Activated naive CD8-positive, alpha-beta T cell treated with anti-CD3 and anti-CD28 coated beads, Interleukin-2, amount 50 U/mL, for 24 hours (primary cell): ENCODE measurements around the gene FBXL16.

Source experiments
- ATAC-seq: fragments of 150-1000 bp; cut with Tn5 transposase; one replicate; pipeline ENCODE4 v1.10.0; 2021
- DNase-seq: peaks from one replicate; pipeline ENCODE4 v3.0.0; 2021
- H3K27ac Mint-ChIP-seq: one replicate; pipeline ENCODE4 v1.8.0; 2021; ENCODE audit warnings: mild to moderate bottlenecking, mixed read lengths
- H3K27me3 Mint-ChIP-seq: one replicate; pipeline ENCODE4 v1.8.0; 2021; ENCODE audit warnings: mixed read lengths
- H3K36me3 Mint-ChIP-seq: one replicate; pipeline ENCODE4 v1.8.0; 2021; ENCODE audit warnings: low read depth, mixed read lengths
- H3K4me1 Mint-ChIP-seq: one replicate; pipeline ENCODE4 v1.8.0; 2021; ENCODE audit warnings: mixed read lengths
- H3K4me3 Mint-ChIP-seq: one replicate; pipeline ENCODE4 v1.8.0; 2021; ENCODE audit warnings: mild to moderate bottlenecking, moderate library complexity, mixed read lengths
- H3K9me3 Mint-ChIP-seq: one replicate; pipeline ENCODE4 v1.8.0; 2021; ENCODE audit warnings: mixed read lengths

The FBXL16 gene

DNA sequence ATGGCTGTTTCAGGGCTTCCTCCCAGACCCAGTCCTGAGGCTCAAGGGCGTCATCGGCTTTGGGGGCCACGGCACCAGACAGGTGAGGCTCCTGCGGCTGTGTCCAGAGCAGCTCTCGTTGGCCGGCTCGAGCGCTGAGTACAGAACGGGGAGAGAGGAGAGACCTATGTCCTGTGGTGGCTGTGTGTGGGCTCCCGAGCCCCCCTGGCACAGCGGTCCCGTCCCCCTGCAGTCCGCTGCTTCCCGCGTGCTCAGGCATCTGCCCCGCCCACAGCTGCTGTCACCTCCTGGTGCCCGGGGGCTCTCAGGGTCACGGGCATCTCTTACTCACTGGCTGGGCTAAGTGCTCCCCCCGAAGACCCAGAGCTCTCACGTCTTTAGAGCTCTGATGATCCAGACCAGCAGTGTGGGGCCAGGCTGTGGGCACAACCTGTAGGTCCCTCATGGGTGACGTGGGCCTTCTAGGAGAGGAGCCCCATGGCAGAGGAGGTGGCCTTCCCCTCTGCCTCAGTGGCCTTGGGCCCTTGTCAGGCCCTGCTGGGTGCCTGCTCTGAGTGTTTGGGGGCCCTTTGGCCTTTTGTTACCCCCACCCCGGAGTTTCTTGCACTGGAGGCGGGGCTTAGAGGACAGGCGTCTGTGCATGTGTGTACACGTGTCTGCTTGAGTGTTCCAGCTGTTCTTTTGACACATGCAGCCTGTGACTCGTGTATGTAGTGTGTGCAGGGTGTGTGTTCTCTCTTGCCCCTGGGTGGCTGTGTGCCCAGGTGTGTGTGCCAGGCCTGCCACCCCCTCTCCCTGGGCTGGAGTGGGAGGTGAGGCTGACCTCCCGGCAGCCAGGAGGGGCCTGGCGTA is 52.9 kb downstream of the FBXL16 start:
- peaks cover 4% of the 10 kb centered on the region for H3K36me3 Mint-ChIP-seq
- ATAC-seq = no peak
- H3K27me3 Mint-ChIP-seq = no peaks in the 10 kb centered on the region
- no peak overlapping the region for H3K27ac Mint-ChIP-seq
- DNase-seq = no peak
- no peak overlapping the region for H3K4me3 Mint-ChIP-seq
- peaks cover 10% of the 10 kb centered on the region for H3K4me1 Mint-ChIP-seq
- no peaks in the 10 kb centered on the region for H3K9me3 Mint-ChIP-seq

DNA sequence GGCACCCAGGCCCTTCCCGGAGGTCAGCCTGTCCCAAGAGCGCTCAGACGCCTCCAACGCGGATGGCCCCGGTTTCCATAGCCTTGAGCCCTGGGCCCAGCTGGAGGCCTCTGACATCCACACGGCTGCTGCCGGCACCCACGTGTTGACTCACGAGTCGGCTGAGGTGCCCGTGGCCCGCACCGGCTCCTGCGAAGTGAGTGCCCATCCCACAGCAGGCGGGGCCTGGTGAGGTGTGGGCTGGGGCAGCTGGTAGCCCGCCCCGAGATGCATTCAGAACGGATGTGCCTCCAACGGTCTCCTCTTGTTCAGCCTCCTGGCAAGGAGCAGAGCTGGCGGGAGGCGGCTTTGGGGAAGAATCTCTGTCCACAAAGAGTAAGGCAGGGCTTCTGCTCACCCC is 53.8 kb downstream of the FBXL16 start:
- Mint-ChIP-seq H3K36me3 (peaks cover 4% of the 10 kb centered on the region), H3K27me3 (no peaks in the 10 kb centered on the region), H3K4me1 (peaks cover 10% of the 10 kb centered on the region), H3K9me3 (no peaks in the 10 kb centered on the region), H3K27ac (no peak overlapping the region), H3K4me3 (no peak overlapping the region)
- no peak for DNase-seq
- no peak for ATAC-seq

DNA sequence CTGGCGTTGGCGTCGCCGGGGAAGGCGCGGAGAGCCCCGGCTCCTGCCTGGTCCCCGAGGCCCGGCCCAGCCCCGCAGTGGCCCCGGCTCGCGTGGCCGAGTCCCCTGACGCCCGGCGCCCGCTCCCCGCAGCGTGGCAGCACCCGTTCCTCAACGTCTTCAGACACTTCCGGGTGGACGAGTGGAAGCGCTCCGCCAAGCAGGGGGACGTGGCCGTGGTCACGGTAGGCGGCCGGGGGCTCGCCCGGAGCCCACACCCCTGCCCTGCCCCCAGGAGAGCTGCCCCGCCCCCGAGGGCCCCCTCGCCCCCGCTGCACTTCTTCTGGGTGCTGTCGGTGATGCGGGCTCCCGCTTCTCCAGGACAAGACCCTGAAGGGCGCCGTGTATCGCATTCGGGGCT is 56.0 kb downstream of the FBXL16 start:
- peaks cover 5% of the 10 kb centered on the region for H3K36me3 Mint-ChIP-seq
- H3K9me3 Mint-ChIP-seq = no peaks in the 10 kb centered on the region
- H3K4me1 Mint-ChIP-seq = peaks cover 10% of the 10 kb centered on the region
- peak overlapping the region; percentile 65 for H3K27ac Mint-ChIP-seq
- no peaks in the 10 kb centered on the region for H3K27me3 Mint-ChIP-seq
- no peak for ATAC-seq
- DNase-seq = peak; percentile 35
- peak overlapping the region; percentile 79 for H3K4me3 Mint-ChIP-seq

DNA sequence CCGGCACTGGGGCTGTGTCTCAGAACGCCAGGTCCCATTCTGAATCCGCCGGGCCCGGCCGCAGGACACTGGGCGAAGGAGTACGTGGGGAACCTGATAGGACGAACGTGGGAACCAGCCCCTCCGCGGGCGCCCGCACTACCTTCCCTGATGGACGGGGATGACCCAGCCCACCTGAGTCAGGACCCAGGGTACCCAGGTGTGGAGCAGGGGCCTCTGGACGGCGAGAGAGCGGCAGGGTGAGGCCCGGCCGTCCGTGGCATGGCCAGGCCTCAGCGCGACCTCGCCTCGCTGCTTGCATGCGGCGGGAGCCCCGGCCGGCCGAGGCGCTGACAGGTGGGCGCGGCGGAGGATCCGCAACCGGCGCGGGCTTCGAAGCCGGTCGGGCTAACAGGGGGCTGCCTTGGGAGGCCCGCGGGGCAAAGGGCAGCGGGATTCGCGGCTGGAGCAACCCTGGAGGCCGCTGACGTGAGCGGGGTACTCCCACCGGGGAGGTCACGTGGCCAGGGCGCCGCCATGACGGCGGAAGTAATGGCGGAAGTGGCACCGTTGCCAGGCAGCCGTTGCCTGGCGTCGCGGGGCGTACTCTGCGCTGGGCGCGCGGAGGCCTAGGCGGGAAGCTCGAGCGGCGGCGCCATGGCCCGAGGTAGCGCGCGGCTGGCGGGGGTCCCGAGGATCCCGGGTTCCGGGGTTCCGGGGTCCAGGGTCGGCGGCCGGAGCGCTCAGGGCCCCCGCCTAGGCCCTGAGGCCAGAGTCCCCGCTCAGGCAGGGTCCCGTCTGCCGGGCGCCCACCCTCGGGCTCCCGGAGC is 56.6 kb downstream of the FBXL16 start, which contains the start of gene WDR90:
TSS of gene WDR90 (plus strand) at position 585 of the 809 bp plus-strand sequence. CDS start at position 637, 52 bp downstream.
- H3K27me3 Mint-ChIP-seq = no peaks in the 10 kb centered on the region
- H3K36me3 Mint-ChIP-seq = peaks cover 10% of the 10 kb centered on the region
- ATAC-seq = peak; percentile 85
- H3K4me3 Mint-ChIP-seq = peak within 1 kb of the TSS; percentile 83
- peak within 1 kb of the TSS; percentile 83 for H3K27ac Mint-ChIP-seq
- peak; percentile 96 for DNase-seq
- H3K4me1 Mint-ChIP-seq = peaks cover 17% of the 10 kb centered on the region
- H3K9me3 Mint-ChIP-seq = no peaks in the 10 kb centered on the region

DNA sequence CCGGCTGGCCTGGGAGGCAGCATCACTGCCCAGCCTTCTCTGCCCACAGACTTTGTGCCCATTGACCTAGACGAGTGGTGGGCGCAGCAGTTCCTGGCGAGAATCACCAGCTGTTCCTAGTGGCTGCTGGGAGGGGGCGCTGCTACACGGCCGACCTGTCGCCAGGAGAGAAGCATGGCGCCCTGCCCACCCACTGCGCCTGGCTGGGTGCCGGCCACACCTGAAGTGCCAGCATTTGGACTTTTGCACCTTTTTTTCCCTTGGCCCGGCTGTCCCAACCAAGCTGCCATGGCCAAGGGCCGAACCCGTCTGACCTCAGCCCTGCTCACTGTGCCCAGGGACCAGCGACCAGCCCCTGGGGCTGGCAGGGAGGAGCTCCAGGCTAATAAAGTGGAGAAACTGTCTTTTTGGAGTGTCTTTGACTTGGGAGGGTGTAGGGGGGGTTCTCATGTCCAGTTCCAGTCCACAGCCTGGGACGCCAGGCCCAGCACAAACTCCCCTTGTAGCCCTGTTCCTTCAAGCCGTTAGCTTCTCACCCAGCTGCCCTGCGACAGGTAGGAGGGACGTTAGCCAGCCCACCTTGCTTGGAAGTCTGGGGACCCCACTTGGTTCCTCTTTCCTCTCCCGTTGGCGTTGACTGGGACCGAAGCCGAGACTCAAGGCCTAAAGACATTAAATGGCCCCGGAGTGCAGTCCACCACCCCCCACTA is 57.4 kb downstream of the FBXL16 start:
- no peaks in the 10 kb centered on the region for H3K27me3 Mint-ChIP-seq

DNA sequence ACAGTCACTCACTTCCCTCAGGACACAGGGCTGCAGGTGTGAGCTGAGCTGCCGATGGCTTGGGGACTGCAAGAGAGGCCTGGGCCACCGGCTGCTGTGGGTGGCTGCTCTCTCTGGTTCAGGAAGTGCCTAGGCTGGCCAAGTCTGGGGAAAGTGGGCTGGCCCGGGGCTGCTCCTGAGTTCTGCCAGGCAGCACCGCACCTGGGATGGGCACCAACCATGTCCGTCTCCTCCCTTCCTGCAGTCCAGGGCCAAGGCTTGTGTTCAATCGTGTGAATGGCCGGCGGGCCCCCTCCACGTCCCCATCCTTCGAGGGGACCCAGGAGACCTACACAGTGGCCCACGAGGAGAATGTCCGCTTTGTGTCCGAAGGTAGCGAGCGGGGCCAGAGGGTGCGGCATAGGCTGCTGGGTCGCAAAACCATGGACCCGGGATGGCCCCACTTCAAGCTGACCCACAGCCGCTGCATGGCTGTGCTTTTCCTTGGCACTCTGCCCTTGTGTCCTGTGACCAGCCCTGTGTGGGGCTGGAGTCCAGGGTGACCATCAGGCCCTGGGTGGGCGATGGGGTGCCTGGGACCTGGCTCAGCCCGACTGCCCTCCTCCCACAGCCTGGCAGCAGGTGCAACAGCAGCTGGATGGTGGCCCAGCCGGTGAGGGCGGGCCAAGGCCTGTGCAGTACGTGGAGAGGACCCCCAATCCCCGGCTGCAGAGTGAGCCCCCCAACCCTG is 58.3 kb downstream of the FBXL16 start:
- Mint-ChIP-seq H3K4me3 (peak overlapping the region; percentile 6), H3K27me3 (no peaks in the 10 kb centered on the region), H3K27ac (no peak overlapping the region), H3K4me1 (peaks cover 24% of the 10 kb centered on the region), H3K9me3 (no peaks in the 10 kb centered on the region), H3K36me3 (peaks cover 9% of the 10 kb centered on the region)
- no peak for DNase-seq
- no peak for ATAC-seq

More for the DNA sequence above, 57.4 kb downstream of the FBXL16 start:
- Mint-ChIP-seq H3K36me3 (peaks cover 11% of the 10 kb centered on the region), H3K9me3 (no peaks in the 10 kb centered on the region), H3K27ac (peak overlapping the region; percentile 83), H3K4me3 (peak overlapping the region; percentile 83), H3K4me1 (peaks cover 21% of the 10 kb centered on the region)
- ATAC-seq (peak; percentile 38), DNase-seq (peak; percentile 75)

DNA sequence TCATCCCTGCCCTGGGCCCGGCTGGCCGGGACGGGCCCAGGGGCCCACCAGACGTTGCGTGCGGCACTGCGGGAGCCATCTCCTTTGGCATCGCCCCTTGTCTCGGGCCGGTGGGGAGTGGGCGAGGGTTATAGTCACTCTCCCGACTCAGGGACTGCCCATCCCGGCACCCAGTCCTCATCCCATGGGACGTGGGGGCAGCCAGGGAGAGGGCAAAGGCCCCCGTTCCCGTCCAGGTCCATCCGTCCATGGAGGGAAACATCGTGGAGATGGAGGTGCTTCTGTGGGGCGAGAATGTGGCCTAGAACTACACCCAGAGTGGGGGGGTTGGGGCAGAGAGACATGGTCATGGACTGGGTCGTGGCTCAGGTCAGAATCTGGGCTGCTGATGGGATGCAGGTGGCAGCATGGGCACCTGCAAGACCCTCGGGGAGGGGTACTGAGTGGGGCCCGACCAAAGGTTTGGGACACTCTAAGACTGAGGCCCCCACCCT is 58.9 kb downstream of the FBXL16 start:
- peaks cover 24% of the 10 kb centered on the region for H3K4me1 Mint-ChIP-seq
- DNase-seq (no peak), ATAC-seq (no peak)
- peaks cover 9% of the 10 kb centered on the region for H3K36me3 Mint-ChIP-seq
- no peak overlapping the region for H3K4me3 Mint-ChIP-seq
- H3K9me3 Mint-ChIP-seq = no peaks in the 10 kb centered on the region
- no peak overlapping the region for H3K27ac Mint-ChIP-seq
- H3K27me3 Mint-ChIP-seq = no peaks in the 10 kb centered on the region

DNA sequence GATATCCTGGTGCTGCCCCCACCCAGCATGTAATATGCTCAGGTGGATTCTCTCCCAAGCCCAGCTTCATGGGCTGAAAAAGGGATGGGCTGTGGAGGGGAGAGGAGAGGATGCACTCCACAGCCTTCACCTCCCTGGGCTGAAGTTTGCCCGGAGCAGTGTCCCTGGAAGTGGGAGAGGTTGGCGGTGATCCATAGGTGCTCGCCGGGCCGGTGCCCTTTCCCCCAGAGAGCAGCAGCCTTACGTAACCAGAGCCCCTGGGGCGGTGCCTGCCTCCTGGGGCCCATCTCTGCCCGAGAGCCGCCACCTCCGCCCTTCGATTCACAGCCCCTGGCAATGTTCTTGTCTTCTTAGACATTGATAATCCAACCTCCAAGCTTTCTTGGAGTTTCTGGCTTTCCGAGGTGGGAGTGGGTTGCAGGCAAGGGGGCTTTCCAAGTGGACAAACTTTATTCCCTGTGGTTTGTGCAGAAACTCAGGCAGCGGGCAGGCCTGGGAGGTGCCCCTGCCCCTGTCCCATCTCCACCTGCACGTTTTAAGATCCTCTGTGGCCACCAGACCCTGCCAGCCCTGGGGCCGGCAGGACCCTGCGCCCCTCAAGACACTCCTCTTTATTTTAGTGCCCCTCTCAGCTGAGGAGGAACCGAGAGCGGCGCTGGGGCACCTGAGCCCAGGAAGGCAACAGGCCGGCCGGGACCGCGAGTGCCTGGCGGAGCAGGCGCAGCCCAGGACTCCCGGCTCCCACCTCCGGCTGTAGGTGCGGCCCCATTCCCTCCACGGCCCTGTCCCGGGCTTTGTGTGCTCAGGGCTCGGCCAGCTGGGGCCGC is 59.5 kb downstream of the FBXL16 start:
- H3K9me3 Mint-ChIP-seq = no peaks in the 10 kb centered on the region
- ATAC-seq (no peak), DNase-seq (no peak)
- no peak overlapping the region for H3K4me3 Mint-ChIP-seq
- H3K36me3 Mint-ChIP-seq = peaks cover 9% of the 10 kb centered on the region
- H3K4me1 Mint-ChIP-seq = peaks cover 24% of the 10 kb centered on the region
- no peak overlapping the region for H3K27ac Mint-ChIP-seq
- H3K27me3 Mint-ChIP-seq = no peaks in the 10 kb centered on the region

DNA sequence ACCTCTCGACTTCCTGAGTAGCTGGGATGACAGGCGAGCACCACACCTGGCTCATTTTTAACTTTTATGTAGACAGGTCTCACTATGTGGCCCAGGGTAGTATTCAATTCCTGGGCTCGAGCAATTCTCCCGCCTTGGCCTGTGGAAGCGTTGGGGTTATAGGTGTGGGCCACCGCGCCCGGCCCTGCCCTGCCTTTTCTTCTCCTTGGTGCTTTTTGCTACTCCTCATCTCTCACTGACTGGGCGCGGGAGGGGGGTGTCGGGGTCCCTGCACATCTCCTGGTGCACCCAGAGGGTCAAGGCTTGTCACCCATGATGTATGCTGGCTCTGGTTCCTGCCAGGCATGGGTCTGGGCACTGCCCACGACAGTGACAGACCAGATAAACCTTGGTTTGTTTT is 61.0 kb downstream of the FBXL16 start:
- Mint-ChIP-seq H3K4me3 (peak overlapping the region; percentile 80), H3K9me3 (no peaks in the 10 kb centered on the region), H3K4me1 (peaks cover 20% of the 10 kb centered on the region), H3K36me3 (peaks cover 9% of the 10 kb centered on the region), H3K27me3 (no peaks in the 10 kb centered on the region), H3K27ac (no peak overlapping the region)
- no peak for ATAC-seq
- no peak for DNase-seq

DNA sequence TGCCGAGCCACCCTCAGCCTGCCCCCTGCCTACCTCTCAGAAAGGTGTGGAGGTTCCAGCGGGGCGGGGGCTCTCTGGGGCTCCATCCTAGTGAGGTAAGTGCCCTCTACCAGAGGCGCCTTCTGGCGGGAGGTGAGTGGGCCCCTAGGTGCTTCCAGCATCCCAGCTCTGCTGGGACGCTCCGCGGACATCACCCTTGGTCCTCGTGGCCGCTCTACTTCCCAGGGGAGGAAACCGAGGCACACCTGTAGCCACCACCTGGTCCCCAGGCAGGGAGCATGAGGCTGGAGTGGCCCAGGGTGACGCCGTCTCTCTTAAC is 62.6 kb downstream of the FBXL16 start:
- Mint-ChIP-seq H3K36me3 (peaks cover 7% of the 10 kb centered on the region), H3K4me3 (peak overlapping the region; percentile 80), H3K27me3 (no peaks in the 10 kb centered on the region), H3K27ac (peak overlapping the region; percentile 67), H3K4me1 (peaks cover 16% of the 10 kb centered on the region), H3K9me3 (no peaks in the 10 kb centered on the region)
- DNase-seq = no peak
- ATAC-seq = no peak
